NCI-H2107 (cell line): ENCODE data around the gene KIF13A.
A peak's percentile ranks its signal among the peaks of the same experiment; 100 is the strongest.
"Not testable (repeated sequence)": the region's sequence is repeated elsewhere in the genome, so short reads cannot be mapped to it uniquely, and the experiment has no call there.

Experiments used
- DNase-seq: peaks from one replicate; lab custom pipeline; 2025; lab: John Stamatoyannopoulos, UW

The KIF13A gene

GRCh38 chr6:17790489-17790888, 196.9 kb downstream of the KIF13A start:
- DNase-seq = no peak

GRCh38 chr6:17785094-17785787, 202.2 kb downstream of the KIF13A start:
- DNase-seq = no peak

GRCh38 chr6:17780061-17780460, 207.4 kb downstream of the KIF13A start:
- no peak for DNase-seq

- no peak for DNase-seq
Measured at GRCh38 chr6:17771609-17772008, 215.8 kb downstream of the KIF13A start.

GRCh38 chr6:17768881-17769280, 218.6 kb downstream of the KIF13A start:
- no peak for DNase-seq

GRCh38 chr6:17768388-17768787, 219.0 kb downstream of the KIF13A start:
- DNase-seq = no peak

- DNase-seq = no peak
Measured at GRCh38 chr6:17762651-17763050, 224.8 kb downstream of the KIF13A start.

DNA sequence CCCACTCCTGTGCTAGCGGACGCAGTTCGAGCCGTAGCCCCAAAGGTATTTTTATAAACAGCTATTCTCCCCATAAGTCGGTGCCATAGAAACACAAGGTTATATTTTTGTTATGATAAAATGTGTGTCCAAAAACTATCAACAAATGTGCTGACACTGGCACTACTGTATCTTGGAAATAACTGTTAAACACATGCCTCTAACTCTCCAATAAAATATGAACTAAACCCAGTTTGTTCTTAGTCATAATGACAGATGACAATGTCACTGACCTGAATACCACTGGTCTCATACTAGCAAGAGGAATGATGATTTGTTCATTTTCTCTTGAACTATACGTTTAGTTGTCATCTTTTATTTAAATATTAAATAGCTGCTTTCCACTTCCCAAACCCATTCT, 229.3 kb downstream of the KIF13A start:
- DNase-seq = no peak

- no peak for DNase-seq
Measured at GRCh38 chr6:17754254-17754653, 233.2 kb downstream of the KIF13A start.

- DNase-seq = not testable (repeated sequence)
Measured at GRCh38 chr6:17745324-17745723, 242.1 kb downstream of the KIF13A start.

DNA sequence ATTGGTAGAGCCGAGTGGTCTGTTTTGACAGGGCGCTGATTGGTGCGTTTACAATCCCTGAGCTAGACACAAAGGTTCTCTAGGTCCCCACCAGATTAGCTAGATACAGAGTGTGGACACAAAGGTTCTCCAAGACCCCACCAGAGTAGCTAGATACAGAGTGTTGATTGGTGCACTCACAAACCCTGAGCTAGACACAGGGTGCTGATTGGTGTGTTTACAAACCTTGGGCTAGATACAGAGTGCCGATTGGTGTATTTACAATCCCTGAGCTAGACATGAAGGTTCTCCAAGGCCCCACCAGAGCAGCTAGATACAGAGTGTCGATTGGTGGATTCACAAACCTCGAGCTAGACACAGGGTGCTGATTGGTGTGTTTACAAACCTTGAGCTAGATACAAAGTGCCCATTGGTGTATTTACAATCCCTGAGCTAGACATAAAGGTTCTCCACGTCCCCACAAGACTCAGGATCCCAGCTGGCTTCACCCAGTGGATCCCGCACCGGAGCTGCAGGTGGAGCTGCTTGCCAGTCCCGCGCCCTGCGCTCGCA, 242.6 kb downstream of the KIF13A start:
- not testable (repeated sequence) for DNase-seq

DNA sequence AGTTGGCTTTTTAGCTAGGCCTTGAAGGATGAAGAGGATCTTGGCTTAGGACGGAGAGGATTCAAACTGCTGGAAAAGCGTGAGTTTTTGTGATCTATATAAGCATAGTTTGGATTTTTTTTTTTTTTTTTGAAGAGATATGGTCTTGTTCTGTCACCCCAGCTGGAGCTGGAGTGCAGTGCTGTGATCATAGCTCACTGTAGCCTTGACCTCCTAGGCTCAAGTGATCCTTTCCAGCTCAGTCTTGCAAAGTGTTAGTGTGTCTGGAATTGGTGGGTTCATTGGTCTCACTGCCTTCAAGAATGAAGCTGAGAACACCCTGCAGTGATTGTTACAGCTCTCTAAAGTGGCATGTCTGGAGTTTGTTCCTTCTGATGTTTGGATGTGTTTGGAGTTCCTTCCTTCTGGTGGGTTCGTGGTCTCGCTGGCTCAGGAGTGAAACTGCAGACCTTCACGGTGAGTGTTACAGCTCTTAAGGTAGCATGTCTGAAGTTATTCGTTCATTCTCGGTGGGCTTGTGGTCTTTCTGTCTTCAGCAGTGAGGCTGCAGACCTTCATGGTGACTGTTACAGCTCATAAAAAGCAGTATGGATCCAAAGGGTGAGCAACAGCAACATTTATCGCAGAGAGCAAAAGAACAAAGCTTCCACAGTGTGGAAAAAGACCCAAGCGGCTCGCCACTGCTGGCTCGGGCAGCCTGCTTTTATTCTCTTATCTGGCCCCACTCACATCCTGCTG, 243.2 kb downstream of the KIF13A start:
- DNase-seq = no peak

DNA sequence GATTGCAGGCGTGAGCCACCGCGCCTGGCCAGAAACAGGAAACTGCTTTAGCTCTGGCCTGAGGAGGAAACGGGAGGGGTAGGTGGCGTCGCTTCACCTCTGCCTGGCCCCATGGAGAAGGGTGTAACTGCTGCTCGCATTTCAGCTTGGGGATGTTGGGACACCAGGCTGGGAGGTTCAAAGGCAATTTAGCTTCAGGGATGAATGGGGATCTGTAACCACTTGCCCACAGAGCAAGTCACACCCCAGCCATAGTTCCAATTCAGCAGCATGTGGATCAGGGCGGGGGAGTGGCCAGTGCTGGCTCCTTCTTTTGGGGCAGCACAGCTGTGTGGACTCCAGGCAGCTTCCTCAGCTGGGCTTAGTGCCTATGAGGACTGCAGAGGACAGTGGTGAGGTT, 245.9 kb downstream of the KIF13A start:
- DNase-seq = no peak

GRCh38 chr6:17740559-17741220, 246.7 kb downstream of the KIF13A start:
- DNase-seq = peak; percentile 44

DNA sequence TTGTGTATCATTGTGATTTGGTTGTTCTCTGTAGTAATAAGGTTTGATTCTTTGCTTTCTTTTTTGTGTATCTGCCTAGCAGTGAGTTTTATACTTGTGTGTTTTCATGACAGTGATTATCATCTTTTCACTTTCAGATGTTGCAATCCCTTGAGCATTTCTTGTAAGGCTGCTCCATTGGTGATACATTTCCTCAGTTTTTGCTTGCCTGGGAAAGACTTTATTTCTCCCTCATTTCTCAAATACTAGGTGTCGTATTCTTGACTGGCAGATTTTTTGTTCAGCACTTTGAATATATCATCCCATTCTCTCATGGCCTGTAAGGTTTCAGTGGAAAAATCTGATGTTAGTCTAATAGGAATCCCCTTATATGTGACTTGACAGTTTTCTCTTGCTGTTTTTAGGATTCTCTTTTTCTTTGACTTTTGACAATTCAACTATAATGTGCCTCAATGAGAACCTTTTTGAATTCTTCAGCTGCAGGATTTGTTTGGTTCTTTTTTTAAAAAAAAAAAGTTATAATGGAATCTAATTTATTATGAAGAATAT, 249.7 kb downstream of the KIF13A start:
- DNase-seq = no peak

DNA sequence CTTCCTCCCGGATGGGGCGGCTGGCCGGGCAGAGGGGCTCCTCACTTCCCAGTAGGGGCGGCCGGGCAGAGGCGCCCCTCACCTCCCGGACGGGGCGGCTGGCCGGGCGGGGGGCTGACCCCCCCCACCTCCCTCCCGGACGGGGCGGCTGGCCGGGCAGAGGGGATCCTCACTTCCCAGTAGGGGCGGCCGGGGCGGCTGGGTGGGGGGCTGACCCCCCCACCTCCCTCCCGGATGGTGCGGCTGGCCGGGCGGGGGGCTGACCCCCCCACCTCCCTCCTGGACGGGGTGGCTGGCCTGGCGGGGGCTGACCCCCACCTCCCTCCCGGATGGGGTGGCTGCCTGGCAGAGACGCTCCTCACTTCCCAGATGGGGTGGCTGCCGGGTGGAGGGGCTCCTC, 252.1 kb downstream of the KIF13A start:
- DNase-seq = not testable (repeated sequence)

DNA sequence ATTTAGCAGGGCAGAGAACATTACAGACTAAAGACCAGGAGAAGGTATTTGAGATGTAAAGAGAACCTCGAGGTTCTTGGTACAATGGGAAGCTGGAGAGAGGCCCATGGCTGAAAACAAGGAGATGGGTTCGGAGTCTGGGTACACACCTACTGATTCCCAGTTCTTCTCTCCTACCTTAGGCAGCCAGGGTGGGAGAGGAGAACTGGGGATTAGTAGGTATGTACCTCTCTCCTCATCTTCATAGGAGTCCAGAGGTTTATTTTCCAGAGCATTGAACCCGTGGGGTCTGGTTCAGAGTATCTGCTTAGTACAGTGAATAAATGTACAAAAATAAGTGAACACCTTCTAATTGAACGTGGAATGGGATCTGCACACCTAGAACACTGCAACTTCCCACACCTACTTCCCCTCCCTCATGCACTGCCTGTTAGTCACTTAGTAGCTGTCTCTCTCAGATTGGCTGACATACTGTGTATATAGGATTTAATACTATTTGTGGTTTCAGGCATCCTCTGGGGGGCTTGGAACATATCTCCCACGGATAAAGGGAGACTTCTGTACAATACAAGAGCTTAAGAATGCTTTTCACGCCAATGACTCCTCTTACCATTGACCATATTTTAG, 257.2 kb downstream of the KIF13A start:
- no peak for DNase-seq

GRCh38 chr6:17729223-17730077, 258.0 kb downstream of the KIF13A start:
- DNase-seq = no peak

GRCh38 chr6:17728551-17729222, 258.7 kb downstream of the KIF13A start:
- no peak for DNase-seq

GRCh38 chr6:17725083-17725482, 262.4 kb downstream of the KIF13A start:
- DNase-seq = no peak
